NCI-H1694 treated with DMSO at 0.1 percent for 48 hours (cell line): ENCODE measurements around the gene GOLT1A.
A peak's percentile ranks its signal among the peaks of the same experiment; 100 is the strongest.

Source experiments
- DNase-seq: peaks from one replicate; lab custom pipeline; 2025; lab: John Stamatoyannopoulos, UW

Gene GOLT1A

GRCh38 chr1:204190212-204191211 is 23.3 kb downstream of the GOLT1A start:
- DNase-seq: no peak

- no peak for DNase-seq
These were observed 24.7 kb downstream of the GOLT1A start for GRCh38 chr1:204188959-204189639.

DNA sequence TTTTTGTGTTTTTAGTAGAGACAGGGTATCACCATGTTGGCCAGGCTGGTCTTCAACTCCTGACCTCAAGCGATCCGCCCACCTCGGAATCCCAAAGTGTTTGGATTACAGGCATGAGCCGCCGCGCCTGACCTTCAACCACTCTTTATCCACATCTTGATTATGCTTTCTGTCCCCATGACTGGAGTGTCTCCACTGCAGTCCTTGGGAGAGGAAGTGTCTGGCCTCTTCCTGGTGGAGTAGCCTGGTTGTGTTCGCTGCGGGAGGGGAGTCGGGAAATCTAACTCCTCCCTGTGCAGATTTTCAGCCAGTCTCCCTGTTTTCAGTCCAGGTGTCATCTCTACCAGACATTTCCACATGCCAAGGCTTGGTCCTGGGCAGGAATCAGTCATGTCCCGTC is 27.2 kb downstream of the GOLT1A start:
- DNase-seq: no peak

GRCh38 chr1:204181116-204181515 is 32.7 kb downstream of the GOLT1A start:
- no peak for DNase-seq

DNA sequence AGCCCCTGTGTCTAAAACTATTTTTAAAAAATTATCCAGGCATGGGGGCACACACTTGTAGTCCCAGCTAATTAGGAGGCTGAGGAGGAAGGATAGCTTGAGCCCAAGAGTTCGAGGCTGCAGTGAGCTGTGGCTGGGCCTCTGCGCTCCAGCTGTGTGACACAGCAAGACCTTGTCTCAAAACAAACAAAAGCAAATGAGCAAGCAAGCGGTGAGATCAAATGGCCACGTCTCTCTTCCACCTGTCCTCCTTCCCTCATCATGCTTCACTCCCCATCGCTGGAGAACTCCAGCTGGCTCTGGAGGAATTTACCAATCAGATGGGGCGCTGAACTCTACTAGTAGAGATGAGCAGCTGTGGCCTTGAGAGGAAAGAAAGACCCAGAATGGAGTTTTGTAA is 33.7 kb downstream of the GOLT1A start:
- no peak for DNase-seq

GRCh38 chr1:204178487-204179281 is 35.1 kb downstream of the GOLT1A start:
- DNase-seq: no peak

DNA sequence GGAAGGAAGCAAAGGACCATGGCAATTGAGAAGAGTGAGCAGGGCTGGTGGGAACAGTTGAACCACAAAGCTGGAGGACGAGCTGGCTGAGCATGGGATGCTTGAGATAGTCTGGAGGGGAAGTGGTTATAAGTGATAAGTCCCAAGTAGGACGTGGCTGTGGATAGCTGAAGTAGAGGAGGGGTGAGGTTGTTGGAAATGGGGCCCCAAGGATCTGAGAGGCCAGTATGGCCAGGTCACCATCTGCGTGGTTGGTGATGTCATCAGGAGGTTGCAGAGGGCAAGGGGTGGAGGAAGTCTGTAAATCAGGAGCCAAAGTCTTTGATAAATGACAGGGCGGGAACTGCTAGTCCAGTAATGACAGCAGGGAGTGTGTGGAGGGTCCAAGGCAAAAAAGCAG is 36.7 kb downstream of the GOLT1A start:
- no peak for DNase-seq

DNA sequence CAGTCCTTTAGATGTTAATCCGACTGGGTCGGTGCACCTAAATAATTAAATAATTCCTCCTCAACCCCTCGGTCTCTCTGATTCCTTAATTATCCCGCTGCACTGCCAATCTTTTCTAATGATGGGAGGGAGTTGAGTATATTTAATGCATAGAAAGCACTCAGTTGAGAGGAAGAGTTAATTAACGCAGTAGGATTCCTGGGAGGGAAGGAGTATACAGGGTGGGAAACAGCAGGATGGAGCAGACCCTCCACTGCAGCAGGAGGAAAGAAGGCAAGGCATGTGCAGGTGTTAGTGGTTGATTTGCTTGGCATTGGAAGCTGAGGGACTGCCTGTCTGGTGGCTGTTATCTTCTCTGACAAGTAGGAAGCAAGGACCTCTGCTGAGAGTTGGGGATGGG is 37.7 kb downstream of the GOLT1A start:
- no peak for DNase-seq

DNA sequence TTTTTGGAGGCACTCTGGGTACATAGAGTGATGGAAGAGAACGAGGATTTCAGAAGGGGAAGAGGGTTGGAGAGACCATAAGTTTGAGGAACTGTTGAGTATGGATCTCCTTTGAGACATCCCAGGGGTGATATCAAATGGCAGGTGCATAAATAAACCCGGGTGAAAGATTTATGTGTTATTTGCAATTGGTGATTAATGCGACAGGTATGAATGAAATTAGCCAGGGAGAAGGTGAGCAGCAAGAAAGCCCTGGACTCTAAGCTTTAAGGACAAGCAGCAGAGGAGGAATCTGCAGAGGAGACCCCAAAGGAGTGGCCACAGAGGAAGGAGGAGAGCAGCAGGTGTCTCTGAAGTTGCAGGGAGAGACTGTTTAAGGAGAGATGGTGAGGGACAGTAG is 38.8 kb downstream of the GOLT1A start:
- DNase-seq: no peak

- no peak for DNase-seq
These were observed 41.3 kb downstream of the GOLT1A start for GRCh38 chr1:204172404-204173029.

- DNase-seq: no peak
These were observed 42.0 kb downstream of the GOLT1A start for GRCh38 chr1:204171751-204172178.

DNA sequence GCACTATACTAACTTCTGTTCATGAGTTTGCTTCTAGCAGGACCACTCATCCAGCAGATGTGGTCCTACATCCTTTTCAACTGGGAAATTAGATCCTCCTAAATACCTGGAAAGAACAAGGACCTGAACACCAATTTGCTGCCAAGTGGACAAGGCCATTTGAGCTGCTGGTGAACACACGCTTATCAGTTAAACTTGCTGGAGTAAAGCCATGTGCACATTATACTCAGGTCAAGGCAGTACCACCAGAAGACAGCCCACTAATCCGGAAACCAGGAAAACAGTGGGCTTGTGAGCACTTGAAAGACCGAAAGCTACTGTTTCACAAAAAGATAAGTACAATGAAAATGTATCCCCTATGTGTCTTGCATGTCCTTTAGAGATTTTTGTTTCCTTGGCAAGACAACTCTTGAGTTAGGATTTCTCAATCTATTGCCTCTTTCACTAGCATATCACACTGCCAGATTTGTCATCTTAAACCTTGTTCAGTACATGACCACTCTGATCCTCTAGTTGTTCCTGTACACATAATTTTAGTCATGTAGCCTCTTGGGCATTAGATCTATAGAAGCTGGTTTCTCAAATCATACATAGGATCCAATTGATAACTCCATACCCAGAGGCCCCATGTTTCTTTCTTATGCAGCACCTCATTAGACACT is 43.2 kb downstream of the GOLT1A start:
- no peak for DNase-seq

DNA sequence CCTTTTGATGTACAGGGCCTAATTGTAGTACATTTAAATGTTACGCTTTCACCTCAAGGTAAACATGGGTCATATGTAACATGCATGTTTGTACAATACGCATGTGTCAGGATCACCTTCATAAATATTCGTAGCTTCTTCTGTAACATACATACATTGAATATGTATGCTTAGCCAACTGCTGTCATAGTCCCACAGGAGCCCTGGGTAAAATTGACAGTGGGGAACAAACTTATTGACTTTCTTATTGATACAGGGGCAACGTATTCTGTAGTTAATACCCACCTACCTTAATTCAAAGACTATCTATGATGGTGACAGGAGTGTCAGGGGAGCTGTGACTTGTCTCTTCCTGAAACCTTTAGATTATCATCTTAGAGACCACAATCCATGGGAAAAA is 43.9 kb downstream of the GOLT1A start:
- DNase-seq: no peak

DNA sequence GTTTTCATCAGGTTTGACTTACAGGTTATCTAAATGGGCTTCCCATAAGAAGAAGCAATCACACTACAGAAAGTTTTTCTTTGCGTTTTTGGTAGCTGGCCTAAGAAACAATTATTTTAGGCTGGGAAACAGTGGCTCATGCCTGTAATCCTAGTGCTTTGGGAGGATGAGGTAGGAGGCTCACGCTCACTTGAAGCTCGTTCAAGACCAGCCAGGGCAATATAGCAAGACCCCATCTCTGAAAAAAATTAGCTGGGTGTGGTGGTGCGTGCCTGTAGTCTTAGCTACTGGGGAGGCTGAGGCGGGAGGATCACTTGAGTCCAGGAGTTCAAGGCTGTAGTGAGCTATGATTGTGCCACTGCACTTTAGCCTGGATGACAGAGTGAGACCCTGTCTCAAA is 46.1 kb downstream of the GOLT1A start:
- no peak for DNase-seq

DNA sequence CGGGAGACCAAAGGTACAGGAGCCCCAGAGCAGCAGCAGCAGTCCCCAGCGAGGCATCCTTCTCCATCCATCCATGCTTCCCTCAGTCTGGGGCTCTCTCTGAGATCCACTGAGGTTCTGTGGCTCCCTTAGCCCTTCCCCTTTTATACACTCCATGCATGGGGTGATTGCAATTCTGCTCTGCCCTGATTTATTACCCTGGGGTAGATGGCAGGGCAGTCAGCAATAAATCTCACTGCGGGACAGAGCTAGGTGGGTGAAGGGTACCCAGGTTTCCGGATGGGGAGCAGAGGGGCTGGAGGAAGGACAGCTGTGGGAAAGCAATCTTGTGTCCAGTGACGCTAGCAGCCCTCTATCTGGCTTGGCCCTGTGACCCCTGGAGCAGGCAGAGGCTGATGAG is 47.6 kb downstream of the GOLT1A start, which contains the start of gene REN:
Gene REN (minus strand): TSS at position 119 of the 400 bp plus-strand sequence. CDS start 44 bp downstream, at position 75.
- DNase-seq: no peak

GRCh38 chr1:204162494-204163074 is 51.2 kb downstream of the GOLT1A start:
- peak; percentile 69 for DNase-seq

- no peak for DNase-seq
These were observed 51.9 kb downstream of the GOLT1A start for GRCh38 chr1:204161609-204162493.

GRCh38 chr1:204157962-204158361 is 55.8 kb downstream of the GOLT1A start:
- no peak for DNase-seq

DNA sequence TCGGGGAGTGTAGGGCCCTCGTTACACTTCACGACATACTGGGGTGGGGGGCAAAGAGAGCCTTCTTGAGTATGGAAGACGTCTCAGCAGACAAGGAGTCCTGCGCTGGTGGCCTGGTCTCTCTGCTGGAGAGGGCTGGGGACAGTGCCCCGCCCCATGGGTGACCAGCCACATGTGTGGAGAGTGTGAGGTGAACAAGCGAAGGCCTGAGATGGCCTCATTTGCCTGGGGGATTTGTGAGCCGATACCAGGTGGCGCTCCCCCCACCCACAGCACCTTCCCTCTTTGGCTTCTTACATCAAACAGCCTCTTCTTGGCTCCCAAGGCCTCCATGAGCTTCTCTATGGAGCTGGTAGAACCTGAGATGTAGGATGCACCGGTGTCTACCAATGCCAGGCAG is 57.9 kb downstream of the GOLT1A start:
- DNase-seq: no peak
